ENCODE results near the gene DNASE1L2.

The DNASE1L2 gene

DNA sequence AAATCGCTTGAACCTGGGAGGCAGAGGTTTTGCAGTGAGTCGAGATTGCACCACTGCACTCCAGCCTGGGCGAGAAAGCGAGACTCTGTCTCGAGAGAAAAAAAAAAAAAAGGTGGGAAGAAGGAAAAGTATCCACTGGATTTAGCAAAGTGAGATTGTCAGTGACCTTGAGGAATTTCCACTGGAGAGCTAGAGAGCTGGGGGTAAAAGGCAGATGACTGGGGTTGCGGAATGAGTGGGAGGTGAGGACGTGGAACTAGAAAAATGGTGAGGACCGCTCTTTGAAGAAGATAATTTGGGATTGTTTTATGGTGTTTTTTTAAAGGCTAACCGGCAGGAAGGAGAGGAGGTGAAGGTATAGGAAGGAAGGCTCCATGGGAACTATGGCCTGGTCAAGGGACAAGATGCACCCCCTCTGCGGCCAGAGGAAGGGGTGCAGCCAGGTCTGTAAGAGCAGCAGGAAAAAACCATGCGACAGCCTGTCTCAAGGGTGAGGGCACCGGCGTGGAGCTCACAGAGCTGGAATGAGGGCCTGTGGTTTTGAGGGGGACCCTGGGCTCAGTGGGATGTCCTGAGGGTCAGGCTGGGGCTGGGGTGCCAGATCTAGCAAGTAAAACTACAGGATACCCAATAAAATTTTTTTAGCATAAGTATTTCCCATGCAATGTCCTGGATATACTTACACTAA, 31.7 kb upstream of the DNASE1L2 start:
- no peak for DNase-seq (ENCODE audit: low read depth in 2 of 2)

DNA sequence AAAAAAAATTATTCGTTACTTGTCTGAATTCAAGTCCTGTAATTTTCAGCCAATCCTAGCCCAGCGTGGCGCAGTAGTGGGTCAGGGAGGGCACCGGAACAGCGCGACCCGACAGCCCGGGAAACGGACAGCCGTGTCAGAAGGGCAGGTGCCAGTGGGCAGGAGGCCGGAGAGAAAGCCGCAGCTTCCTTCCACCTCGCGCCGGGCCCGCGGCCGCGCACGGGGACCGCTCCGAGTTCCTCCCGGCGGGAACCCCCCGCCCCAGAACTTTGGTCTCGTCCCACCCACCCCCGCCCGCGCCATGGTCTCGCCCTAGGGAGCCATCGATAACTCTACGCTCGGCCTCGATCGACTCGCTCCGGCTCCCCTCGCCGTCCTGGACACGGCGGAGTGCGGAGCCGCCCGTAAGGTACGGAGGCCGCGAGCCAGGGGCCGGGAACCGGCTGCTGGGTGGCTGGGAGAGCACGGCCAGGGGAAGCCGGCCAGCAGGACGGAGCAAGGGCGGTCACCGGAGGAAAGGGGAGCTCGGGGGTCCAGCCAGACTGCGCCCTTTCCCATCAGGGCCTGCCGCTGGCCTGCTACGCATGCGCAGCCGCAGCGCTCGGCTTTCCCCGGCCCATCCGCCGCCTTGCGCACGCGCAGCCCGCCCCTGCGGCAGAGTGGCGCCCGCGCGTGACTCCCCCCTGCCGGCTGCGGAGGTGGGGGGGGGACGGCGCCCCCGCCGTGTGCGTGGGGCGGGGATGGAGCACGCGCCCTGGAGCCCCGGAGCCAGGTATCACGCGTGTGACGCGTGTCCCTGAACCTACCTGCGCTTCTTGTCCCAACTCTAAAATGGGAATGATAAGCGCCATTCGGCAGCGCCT, 30.9 kb upstream of the DNASE1L2 start, which contains the start of gene MLST8:
Gene MLST8 (plus strand): TSS at position 351 of the 863 bp plus-strand sequence. CDS start 632 bp downstream, outside the sequence.
- DNase-seq (ENCODE audit: low read depth in 2 of 2): peak; percentile 74 to 91

DNA sequence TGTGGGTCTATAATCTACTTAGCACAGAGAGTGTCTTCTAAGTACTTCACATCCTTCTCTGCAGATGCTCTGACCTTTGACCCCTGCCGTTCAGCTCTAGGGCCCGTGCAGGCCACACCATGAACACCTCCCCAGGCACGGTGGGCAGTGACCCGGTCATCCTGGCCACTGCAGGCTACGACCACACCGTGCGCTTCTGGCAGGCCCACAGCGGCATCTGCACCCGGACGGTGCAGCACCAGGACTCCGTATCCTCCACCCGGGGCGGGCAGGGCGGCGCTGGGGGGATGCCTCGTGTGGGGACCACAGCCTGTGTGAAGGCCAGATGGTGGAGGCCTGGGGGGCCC, 30.3 kb upstream of the DNASE1L2 start:
- no peak for DNase-seq (ENCODE audit: low read depth in 2 of 2)

DNA sequence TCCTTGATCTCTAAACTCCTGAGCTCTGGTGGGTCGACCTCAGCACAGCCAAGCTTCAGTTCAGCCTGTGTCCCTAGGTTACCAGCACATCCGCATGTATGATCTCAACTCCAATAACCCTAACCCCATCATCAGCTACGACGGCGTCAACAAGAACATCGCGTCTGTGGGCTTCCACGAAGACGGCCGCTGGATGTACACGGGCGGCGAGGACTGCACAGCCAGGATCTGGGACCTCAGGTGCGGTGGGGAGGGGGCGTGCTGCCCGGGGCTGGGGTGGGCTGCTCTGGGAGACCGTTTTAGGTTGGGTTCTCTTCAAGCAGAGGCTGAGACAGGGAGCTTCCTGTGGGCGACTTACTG, 29.8 kb upstream of the DNASE1L2 start:
- no peak for DNase-seq (ENCODE audit: low read depth in 2 of 2)

DNA sequence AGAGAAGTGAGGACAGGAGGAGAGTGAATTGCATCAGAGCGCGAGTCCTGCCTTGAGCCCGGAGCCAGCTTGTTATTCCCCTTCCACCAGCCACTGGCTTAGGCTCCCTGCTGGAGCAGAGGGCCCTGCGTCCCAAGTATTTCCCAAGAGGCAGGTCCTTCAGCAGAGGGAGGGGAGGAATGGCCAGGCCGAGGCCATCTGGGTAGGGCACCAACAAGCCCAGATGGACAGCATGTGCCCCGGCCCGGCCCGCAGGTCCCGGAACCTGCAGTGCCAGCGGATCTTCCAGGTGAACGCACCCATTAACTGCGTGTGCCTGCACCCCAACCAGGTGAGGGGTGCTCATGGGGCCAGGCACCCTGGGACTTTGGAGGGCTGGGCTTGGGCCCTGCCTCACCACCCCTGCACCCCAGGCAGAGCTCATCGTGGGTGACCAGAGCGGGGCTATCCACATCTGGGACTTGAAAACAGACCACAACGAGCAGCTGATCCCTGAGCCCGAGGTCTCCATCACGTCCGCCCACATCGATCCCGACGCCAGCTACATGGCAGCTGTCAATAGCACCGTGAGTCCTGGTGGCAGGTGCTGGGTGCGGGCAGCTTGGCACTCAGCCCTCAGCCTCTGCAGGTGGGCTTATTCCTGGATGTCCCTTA, 29.3 kb upstream of the DNASE1L2 start:
- no peak for DNase-seq (ENCODE audit: low read depth in 2 of 2)

DNA sequence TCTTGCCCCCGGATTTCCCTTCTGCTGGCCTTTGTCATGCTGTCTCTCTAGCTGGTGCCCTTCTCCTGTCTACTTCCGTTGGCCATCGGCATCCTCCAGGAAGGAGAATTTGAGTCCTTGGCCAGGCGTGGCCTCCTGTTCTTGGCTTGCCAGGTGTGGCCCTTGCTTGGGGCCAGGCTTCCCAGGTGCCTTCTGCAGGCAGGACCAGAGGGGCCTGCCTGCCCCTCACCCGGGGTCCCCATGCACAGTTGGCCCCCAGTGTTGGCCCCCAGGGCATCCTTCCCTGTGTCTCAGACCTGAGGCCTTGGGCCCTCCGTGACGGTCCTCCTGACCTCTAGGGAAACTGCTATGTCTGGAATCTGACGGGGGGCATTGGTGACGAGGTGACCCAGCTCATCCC, 28.4 kb upstream of the DNASE1L2 start:
- DNase-seq (ENCODE audit: low read depth in 2 of 2): no peak

DNA sequence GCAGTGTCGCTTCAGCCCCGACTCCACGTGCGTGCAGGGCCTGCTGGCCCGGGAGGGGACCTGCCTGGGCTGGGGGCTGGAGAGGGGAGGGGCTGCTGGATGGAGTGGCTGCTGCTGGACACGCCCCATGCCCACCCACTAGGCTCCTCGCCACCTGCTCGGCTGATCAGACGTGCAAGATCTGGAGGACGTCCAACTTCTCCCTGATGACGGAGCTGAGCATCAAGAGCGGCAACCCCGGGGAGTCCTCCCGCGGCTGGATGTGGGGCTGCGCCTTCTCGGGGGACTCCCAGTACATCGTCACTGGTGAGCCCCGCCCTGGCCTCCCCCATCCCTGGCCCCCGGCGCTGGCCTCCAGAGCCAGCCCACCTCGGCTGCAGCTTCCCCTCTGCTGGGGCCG, 27.9 kb upstream of the DNASE1L2 start:
- no peak for DNase-seq (ENCODE audit: low read depth in 2 of 2)

DNA sequence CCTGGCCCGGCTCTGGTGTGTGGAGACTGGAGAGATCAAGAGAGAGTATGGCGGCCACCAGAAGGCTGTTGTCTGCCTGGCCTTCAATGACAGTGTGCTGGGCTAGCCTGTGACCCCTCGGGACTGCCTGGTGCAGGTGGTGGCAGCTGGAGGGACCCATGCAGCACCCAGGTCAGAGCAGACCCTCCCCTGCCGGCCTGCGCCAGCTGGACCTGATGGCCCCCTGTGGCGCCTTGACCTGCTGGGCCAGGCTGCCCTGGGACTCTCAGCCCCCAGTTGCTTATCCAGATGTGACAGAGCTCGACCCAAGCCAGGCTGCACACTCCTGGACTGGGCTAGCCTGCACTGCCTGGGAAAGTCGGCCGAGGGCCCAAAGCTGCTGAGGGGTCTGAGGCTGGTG, 27.5 kb upstream of the DNASE1L2 start:
- DNase-seq (ENCODE audit: low read depth in 2 of 2): no peak

DNA sequence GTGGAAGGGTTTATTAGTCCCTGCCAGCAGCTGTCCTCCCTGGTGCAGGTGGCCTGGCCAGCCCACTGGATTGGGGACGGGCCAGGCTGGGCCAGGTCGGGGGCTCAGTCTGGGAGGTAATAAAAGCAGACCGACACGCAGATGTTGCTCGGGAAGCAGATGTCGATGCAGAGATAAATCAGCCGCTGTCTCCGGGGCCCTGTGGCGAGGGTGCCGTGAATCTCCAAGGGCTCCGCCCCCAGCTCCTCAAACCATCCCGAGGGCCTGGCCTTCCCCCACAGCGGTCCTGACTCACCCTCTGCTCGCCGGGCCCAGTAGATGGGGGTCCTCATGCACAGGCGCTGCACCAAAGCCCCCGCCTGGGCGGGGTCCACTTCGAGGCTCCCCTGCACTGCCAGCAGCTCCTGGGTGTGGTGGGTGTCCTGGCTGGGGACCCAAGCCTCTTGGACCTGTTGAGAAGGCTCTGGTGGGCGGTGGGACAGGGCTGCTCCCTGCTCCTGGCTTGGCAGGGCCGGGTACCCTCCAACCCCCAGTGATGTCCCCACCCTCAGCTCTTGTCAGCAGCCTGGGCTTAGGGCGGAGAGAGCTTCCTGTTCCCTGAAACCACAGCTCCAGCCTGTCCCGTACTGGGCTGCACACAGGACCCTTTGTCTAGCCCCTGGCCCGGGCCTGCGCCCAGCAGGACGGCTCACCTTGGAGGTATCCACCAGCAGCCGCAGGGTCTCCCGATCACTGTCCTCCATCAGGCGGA, 26.8 kb upstream of the DNASE1L2 start:
- no peak for DNase-seq (ENCODE audit: low read depth in 2 of 2)

DNA sequence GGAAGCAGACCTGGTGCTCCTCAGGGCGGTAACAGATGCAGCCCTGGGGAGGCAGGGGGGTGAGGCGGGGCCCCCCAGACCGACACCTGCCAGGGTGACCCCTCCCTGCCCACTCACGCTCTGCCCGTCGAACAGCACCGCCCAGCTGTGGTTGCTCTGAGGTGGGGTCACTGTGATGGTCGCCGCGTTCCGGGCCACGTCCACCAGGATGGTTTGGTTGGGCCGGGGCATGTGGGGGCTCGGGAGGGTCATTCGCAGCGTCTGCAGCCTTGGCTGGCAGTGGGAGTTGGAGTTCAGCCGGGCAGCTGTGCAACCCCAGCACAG, 26.3 kb upstream of the DNASE1L2 start:
- DNase-seq (ENCODE audit: low read depth in 2 of 2): no peak

DNA sequence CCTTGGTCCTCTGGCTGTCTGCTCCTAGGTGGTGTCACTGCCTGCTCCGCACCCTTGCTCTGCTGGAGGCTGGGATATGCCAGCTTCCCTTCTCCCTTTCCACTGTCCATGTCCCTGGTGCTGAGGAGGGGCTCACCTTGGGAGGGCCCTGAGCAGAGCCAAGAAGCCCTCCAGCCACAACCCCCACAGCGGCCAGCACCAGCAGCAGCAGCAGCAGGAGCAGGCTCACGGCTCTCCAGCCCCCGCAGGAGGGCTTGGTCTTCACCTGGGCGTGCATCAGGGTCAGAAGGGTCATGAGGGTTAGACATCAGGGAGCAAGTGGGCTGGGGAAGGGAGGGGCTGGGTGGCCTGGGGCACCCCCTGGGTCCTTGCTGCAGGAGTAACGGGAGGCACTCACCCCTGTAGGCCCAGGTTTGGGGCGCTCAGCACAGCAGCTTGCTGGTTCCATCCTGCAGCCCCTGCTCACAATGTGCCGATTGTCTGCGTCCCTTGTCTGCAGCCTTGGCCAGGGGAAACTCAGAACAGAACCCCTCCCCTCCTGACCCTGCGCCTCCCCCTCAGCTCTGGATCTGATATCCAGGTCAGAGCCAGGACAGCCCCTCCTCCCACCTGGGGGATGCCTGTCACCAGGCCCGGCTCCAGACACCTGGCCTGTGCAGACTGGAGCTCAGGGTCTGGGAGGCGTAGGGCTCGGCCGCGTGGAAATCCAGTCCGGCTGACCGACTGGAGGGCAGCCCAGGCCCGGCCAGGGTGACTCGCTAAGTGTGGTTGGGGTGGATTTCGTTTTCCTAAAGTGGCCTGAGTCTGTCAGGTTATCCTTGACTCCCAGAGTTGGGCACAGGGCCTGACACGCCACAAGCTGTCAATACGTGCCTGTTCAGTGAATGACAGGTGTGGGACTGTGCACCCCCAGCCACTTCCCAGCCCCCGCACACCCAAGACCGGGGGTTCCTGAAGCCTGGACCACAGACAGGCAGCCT, 25.6 kb upstream of the DNASE1L2 start, which contains the start of gene BRICD5:
Gene BRICD5 (minus strand): TSS at position 478 of the 980 bp plus-strand sequence. CDS start 30 bp downstream, at position 448.
- no peak for DNase-seq (ENCODE audit: low read depth in 2 of 2)

DNA sequence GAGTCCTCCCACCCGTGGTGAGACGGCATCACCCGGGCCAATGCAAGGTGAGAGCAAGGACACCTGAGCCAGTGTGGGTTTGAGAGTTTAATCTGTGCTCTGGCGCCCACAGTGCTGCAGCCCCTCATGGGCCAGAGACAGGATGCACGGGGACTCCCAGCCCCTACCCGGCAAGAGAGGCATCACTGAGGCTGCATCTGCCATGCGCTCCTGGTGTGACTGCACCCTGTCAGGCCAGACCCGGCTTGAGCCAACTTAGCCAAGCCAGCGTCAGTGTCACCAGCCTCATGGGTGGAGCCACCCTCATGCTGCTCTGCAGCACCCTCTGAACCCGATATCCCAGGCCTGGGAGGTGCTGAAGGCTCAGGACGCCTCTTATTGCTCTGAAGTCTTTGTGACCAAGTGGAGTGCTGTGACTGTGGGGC, 24.3 kb upstream of the DNASE1L2 start:
- DNase-seq (ENCODE audit: low read depth in 2 of 2): no peak

DNA sequence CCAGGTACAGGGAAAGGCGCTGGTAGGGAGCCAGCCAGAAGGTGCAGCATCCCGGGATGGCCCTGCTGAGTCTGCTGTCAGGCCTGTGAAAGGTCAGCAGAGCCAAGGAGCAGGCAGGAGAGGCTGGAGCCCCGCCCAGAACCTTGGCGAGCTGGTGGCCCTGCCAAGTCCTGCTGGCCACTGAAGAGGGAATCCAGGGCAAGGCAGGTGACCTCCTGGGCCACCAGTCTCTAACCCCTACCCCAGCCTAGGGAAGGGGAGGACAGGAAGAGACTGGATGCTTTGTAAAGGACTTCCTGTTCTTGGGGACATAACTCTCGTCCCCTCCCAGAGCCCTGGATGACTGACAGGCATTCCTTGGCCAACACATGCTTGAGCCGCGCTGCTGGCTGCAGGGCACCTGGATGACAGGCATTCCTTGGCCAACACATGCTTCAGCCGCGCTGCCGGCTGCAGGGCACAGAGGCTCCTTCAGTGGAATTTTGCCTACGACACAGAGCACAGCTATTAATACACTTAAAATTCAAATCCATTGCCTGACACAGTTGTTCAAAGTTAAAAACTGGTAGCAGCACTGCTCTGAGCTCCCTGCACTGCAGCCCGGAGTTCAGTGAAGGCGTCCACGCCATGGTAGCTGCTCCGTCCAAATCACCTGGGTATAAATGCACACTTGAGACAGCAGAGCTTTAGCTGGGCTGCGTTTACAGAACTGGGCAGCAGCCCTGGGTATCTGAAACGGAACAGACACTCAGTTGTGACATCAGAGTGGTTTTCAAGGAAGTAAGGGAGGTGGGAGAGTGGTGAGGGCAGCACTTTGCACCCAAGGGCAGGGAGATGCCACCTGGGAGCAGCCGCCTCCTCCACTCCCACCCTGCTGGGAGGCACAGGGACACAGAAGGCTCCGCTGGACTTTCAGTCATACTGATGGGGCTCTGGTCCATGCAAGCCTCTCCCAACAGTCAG, 23.6 kb upstream of the DNASE1L2 start:
- no peak for DNase-seq (ENCODE audit: low read depth in 2 of 2)

DNA sequence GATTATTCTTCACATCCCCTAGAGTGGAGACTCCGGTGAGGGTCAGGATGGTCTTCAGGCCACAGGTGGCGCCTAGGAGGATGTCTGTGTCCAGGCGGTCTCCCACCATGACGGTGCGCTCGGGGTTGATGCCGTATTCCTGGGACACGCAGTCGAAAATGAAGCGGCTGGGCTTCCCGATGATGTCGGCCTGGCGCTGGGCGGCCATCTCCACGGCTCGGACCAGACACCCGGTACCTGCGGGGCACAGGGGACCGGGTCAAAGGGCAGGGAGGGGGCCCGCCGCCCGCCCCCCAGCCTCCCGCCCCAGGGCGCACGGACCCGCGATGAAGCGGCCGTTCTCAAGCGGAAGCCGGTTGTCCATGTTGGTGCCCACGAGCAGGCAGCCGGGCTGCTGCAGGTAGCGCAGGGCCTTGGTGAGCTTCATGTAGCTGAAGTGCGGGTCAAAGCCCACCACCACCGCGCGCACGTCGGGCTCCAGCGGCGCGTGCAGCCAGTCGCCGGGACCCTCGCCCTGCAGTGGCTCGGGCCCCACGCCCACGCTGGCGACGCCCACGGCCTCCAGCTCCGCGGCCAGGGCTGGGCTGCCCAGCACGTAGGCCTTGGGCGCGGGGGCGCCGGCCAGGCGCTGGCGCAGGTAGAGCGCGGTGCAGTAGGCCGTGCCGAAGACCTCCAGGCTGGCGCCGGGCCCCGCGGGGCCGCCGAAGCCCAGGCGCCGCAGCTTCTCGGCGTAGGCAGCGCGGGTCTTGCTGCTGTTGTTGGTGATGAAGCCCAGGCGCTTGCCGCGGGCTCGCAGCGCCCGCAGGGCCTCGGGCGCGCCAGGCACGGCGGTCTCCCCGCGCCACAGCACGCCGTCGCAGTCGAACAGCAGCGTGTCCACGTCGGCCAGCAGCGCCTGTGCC, 22.2 kb upstream of the DNASE1L2 start:
- no peak for DNase-seq (ENCODE audit: low read depth in 2 of 2)

DNA sequence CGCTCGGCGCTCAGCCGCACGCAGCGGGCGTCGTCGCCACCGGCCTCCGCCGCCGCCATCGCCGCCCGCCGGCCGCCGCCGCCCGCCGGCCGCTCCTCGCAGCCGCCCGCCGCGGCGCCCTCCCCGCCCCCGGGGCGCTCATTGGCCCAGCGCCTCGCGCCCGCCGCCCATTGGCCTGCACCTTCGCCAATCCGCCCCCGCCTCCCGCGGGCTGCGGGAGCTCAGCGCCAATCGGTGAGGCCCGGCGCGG, 21.6 kb upstream of the DNASE1L2 start, which contains the start of gene PGP:
Gene PGP (minus strand): TSS at position 122 of the 250 bp plus-strand sequence. CDS start 63 bp downstream, at position 59.
- no peak for DNase-seq (ENCODE audit: low read depth in 2 of 2)

DNA sequence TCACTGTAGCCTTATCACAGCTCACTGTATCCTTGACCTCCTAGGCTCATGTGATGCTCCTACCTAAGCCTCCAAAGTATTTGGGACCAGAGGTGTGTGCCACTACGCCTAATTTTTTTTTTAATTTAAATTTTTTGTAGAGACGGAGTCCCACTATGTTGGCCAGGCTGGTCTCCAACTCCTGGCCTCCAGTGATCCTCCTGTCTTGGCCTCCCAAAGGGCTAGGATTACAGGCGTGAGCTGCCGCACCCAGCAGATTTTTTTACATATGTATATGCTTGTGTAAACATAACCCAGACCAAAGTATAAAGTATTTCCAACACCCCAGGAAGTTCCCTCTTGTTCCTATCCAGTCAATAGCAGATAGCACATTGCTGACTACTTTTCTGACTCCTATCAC, 19.9 kb upstream of the DNASE1L2 start:
- DNase-seq (ENCODE audit: low read depth in 2 of 2): no peak

DNA sequence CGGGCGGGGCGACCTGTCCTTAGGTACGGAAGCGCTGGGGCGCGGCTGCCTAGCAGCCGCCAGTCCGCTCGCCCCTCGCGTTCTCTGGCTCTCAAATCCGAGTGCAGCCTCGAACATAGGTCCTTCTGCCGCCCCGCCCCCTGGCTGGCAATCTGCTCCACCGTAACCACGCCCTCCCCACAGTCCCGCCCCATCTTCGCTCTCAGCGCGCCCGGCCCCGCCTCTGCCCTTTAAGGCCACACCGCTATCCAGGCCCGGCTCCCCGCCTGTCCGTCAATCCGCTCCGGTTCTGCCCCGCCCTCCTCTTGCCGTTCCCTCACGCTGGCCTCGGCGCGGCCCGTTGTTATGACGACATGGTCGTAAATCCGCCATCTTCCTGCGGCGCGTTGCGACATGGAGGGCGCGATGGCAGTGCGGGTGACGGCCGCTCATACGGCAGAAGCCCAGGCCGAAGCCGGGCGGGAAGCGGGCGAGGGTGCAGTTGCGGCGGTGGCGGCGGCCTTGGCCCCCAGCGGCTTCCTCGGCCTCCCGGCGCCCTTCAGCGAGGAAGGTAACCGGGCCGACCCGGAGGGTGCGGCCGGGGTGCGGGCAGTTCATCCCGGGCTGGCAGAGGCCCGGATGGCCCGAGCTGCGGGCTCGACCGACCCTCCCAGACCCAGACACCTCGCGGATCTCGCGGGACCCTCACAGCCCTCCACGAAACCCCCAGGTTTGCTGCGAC, 12.9 kb upstream of the DNASE1L2 start, which contains the start of gene E4F1:
Gene E4F1 (plus strand): TSS at position 371 of the 721 bp plus-strand sequence. CDS start 23 bp downstream, at position 394.
- peak; percentile 100 for DNase-seq (ENCODE audit: low read depth in 2 of 2)

DNA sequence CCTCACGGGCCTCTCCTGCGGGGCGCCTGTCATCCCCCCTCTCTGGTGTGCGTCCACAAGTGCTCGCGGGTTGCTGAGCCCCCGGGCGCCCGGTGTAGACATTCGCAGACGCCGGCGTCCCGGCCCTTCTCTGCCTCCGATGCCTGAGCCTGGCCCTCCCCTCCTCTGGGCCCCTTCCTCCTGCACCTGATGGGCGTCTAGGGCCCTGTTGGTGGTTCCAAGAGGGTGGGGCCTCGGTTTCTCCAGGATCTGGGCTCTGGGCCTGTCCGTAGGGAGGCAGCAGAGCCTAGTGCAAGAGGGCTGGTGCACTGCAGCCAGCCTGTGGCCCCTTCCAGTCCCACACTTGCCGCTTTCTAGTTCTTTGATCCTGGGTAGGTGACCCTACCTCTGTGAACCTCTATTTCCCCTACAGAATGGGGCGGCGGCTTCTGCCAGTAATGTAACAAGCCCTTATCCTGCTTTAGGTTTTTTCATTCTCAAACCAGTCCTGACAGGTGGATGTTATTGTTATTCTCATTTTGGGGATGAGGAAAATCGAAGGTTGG, 12.2 kb upstream of the DNASE1L2 start:
- DNase-seq (ENCODE audit: low read depth in 2 of 2): no peak
